A172 (cell line): ENCODE data around the gene BABAM2. TPM values are rescaled to one million over a fixed set of nuclear protein-coding genes. Genes with fewer than 3 reads are reported as not detected.
"Not testable (repeated sequence)": the region's sequence is repeated elsewhere in the genome, so short reads cannot be mapped to it uniquely, and the experiment has no call there.

Experiments
- DNase-seq: peaks from one replicate; pipeline ENCODE4 v3.0.0-alpha.2; 2015; ENCODE audit warnings: low spot score
- total RNA-seq: library from RNA; depleted of rRNA; stranded (reverse); fragments of >200 nt; shearing (Covaris generic); gene quantifications from 2 replicates; pipeline ENCODE4 v1.2.3, GENCODE V29; 2014

BABAM2 gene
- total RNA-seq, 1 experiment from 2014 or later, result 36.5 TPM

- no peak for DNase-seq
These were observed 469.7 kb downstream of the BABAM2 start for GRCh38 chr2:28360058-28360717.

DNA sequence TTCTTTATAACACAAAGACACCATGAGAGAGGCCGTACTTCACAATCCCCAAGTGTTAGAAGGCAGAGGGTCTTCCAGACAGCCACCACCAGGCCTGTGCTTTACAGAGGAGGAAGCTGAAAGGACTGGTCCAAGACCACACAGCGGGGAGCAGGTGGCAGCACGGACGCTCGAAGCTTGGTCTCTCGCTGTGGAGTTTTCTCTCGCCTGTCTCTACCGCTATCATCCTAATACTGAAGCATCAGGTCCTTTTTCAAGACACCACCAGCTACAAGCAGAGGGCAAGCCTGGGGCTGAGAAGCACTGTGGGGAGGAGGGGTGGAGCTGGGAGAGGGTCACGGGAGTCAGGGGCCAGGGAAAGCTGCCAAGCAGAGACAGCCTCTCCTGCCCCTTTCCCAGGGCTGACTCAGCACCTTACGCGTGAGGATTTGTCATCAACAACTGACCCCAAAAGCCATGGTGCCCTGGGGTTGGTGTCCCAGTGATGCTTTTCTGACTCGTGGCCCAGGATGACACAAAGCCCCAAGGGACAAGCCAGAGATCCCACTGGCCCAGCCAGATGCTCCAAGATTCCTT lies 470.3 kb downstream of the BABAM2 start:
- peak; percentile 85 for DNase-seq

DNA sequence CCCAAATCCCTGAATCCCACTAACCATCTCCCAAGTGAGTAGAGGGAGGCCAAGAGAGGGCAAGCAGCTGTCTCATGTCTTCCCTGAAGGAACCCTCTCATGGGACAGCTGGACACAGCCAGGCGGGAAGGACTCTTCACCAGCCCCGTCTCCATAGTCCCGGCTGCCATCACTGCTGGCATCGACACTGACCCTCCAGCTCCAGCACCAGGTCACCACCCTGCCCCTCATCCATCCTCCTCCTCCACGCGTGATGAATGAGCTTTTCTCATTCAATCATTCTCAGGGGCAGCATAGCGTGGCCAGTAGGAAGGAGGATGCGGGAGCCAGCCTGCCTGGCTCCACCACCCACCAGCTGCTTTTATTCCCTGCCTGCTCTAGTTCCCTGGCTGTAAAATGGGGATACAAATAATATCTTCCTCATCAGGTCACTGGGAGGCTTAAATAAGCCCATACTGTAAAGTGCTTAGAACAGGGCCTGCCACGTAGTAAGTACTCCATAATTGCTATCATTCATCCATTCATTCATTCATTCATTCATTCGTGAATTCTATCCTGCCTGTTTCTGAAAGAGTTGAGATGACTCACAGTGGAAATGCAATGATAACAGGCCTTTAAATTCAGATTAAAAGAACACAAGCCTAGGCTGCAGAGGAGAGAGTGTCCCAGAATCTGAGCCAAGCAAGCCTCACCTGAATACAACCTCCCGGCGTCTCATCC lies 471.6 kb downstream of the BABAM2 start:
- DNase-seq, result no peak

DNA sequence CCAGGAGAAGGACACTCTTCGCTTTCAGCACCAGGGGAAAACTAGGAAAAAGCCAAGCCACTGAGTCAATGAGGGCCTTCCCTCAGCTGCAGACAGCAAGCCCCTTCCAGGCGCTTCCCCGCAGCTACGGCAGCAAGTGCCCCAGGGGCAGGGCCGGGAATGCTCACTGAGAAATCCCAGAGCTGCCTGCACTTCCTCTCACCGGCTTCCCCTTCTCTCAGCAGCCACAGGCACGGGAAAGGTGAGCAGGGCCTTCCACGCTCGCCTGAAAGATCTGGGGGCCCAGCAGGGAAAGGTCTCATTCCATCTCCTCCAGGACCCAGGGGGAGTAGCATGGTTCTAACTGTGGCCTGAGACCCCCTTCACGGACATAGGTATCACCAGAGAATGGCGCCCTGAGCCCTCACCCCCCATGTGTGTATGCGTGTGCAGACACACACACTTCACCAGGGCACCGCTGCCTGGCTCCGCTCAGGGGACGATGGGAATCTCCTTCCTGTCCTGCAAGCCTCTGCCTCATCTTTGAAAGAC lies 472.5 kb downstream of the BABAM2 start:
- DNase-seq, result no peak

DNA sequence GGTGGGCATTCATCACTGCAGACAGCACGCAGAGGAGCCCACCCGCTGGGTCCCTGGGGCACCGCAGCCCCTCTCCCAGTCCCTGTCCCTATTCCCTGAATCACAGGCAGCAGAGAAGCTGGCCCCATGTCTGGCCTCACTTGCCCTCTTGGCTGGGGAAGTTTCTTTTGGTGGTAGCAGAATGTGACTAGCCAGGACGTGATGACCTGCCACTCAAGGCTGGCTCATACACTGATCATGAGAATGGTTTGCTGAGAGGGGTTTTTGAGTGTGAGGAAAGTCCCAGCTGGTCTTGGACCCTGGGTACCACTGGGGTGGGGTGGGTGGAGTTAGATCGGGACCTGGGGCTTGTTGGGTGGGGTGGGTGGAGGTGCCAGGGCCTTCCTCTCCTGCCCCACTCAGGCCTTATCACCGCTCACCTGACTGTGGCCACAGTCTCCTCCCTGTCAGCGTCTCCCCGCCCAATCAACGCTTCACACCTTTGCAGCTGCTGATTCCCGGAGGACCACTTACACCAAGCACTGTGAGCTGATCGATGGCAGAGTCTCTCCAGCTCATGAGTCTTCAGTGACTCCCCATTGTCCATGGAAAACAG lies 473.3 kb downstream of the BABAM2 start:
- DNase-seq, result no peak

DNA sequence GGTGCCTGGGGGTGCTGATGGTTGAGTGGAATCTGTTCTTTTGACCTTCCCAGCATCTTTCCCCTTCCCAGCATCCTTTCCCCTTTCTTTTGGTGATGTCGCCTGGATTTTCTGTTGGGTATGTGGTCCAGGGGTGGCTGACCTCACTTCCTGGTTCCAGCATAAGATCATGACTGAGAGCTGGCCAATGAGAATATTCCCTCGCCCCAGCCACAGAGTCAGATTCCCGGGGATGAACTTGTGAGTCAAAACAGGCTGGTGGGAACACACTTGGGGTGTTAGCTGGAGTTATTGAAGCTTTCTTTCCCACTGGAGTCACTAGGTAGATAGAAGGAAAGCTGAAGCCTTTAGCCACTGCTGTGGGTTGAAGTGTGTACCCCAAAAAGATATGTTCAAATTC lies 474.1 kb downstream of the BABAM2 start:
- peak; percentile 44 for DNase-seq

DNA sequence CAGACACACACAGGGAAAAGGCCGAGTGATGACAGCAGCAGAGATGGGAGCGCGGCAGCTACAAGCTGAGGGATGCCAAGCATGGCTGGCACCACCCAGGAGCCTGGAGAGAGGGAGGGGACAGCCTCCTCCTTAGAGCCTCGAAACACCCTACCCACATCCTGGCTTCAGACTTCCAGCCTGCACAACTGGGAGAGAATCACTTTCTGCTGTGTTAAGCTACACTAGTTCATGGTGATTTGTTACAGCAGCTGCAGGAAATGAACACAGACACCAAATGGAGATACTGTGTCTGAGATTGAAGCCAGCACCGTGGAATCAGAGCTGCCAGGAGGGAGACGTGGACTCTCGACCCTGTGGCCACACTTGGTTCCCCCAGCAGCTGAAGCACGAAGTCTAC lies 474.6 kb downstream of the BABAM2 start:
- no peak for DNase-seq

GRCh38 chr2:28366149-28366495 lies 475.6 kb downstream of the BABAM2 start:
- no peak for DNase-seq

DNA sequence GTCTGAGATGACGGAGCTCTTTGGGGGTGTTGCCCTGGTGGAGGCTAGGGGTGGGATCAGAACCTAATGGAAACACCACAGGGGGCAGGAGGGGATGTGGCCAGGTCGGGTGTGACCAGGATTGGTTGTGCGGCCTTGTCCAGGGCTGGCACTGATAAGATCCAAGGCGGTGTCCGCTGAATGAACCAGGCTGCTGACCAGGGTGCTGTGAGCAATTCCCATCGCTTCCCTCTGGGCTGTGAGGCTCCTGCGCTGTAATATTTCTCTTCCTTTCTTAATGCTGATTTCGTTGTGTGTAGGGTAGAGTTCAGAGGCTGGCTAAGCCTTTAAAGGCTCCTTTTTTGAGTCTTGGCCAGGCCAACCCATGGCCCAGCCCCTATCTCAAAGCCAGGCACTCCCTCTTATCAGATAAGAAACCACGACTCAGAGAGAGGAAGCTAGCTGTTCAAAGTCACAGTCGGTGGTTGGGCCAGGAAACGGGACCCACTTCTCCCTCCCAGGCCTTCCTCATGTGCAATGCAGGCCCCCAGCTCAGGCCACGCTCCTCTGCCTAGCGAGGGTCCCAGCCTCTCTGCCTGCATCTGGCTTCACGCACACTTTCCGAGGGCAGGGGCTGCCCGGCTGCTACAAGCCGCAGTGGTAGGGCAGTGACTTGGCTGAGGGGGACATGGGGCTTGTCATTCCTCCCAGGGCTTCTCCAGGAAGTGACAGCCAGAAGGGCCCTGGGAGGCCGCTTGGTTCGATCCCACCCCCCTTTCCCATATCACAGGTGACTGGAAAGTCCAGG lies 476.2 kb downstream of the BABAM2 start:
- DNase-seq, result peak; percentile 83

DNA sequence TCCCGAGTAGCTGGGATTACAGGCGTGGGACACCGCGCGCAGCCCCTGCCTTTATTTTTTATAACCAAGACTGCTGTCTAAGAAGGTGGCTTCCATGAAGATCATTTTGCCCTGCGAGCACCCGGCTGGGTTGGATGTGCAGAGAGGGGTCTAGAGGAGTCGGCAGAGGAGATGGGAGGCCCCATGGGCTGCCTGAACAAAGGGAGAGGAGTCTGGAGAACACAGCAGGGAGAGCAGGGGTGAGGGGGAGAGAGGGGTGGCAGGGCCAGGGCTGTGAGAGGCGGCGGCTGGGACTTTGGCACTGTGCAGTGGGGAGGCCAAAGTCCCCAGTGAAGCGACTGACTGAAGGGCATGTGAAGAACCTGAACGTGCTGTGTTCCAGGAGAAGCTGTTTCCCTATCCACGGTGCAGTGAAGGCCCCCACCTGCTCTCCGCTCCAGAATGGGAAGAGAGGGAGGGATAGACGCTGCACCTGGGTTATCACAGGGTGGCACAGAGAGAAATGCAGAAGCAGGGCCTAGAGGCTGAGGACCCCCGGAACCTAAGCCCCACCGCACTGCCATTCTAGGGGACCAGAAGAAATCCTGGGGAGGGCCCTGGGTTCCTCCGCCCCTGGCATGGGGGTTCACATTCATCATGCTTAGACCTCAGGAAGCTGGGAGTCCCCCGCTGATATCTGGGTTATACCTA lies 477.3 kb downstream of the BABAM2 start:
- DNase-seq, result no peak

DNA sequence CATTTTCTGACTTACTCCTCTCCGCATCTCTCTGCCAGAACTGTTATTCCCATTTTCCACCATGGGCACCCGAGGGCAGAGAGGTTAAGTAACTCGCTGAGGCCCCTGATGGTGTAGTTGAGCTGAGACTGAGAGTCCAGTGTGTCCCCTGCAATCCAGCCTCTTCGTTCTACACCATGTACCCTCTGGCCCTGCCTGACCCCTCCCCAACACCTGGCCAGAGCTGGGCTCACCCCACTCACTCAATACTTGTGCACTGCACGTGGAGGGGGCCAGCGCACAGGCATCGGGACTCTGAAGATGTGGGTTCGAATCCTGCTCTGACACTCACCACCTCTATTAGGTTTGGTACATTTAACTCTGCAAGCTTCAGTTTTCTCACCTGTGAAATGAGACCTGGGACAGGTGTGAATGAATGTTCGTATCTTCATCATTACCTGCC lies 477.8 kb downstream of the BABAM2 start:
- DNase-seq, result no peak

GRCh38 chr2:28369358-28369757 lies 478.8 kb downstream of the BABAM2 start:
- DNase-seq, result no peak

DNA sequence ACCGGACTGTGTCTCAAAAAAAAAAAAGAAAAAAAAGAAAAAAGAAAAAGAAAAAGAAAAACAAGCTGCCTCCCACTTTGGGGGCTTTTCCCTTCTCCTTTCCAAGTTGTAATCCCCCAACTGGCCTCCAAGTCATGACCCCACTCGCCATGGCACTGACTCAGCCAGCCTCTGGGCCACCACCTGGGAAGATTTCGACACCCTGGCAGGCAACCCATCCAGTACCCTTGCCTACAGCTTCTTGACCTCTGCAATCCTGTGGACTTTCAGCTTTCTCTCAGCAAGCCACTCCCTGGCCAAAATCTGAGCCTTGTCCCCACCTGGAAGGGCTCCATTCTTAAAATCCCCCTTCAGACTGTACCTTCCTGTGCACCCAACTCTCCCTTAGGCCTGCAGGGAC lies 479.8 kb downstream of the BABAM2 start:
- DNase-seq, result no peak

DNA sequence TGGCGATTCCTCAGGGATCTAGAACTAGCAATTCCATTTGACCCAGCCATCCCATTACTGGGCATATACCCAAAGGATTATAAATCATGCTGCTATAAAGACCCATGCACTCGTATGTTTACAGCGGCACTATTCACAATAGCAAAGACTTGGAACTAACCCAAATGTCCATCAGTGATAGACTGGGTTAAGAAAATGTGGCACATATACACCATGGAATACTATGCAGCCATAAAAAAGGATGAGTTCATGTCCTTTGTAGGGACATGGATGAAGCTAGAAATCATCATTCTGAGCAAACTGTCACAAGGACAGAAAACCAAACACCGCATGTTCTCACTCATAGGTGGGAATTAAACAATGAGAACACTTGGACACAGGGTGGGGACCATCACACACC lies 481.2 kb downstream of the BABAM2 start:
- not testable (repeated sequence) for DNase-seq

GRCh38 chr2:28373854-28374253 lies 483.3 kb downstream of the BABAM2 start:
- no peak for DNase-seq

GRCh38 chr2:28374331-28374730 lies 483.8 kb downstream of the BABAM2 start:
- DNase-seq, result no peak

DNA sequence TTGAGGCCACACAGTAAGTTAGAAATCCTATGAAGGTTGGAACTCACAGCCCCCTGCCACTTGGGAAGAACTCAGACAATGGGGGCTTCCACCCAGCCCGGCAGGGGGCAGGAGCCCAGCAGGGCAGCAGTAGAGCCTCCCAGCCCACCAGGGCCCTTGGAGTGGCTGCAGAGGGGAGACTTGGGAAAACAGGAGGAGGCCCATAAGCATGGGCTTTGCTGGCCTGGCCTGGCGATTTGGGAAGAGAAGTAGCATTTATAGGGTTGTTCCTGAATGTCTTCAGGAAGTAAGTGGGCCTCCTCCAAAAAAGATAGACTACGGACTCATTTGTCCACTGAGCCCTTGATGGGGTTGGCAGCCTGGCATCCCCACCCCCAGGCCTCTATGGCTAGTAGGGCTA lies 484.7 kb downstream of the BABAM2 start:
- DNase-seq, result no peak

DNA sequence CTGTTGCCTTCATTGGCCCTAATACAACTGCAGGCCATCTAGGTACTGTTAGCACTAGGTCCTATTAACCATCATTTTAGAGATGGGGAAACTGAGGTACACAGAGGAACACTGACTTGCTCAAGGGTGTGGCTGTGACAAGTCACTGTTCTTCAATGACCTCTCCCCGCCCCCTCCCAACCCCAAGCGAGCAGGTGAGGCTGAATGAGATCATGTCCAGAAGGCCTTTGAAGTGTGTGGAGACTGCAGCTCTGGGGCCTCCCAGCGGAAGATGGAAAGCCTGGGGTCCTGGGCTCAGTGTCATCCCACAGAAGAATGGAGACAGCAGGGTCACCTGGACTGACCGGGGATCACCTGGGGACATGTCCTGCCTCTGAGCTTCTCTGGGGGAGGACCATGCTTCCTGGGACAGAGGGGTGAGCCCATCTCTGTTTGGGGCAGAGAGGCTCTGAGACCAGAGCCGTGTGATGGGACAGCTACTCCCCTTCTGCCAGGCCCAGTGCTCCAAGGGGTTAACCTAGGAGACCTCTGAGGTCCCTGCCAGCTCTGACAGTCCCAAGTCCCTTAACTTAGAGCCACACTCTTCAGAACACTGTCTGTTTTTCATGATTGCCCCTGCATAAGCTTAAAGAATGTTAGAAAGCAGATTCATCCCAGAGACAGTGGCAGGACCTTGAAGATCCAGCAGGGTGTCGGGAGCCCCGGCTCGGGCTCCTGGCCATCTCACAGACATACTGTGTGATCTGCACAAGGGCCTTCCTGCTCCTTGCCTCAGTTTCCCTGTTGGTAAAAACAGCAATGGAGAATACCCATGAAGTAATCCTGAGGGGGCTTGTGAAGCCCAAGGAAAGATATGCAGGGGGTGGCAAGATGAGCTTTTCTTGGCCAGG lies 485.5 kb downstream of the BABAM2 start:
- no peak for DNase-seq

DNA sequence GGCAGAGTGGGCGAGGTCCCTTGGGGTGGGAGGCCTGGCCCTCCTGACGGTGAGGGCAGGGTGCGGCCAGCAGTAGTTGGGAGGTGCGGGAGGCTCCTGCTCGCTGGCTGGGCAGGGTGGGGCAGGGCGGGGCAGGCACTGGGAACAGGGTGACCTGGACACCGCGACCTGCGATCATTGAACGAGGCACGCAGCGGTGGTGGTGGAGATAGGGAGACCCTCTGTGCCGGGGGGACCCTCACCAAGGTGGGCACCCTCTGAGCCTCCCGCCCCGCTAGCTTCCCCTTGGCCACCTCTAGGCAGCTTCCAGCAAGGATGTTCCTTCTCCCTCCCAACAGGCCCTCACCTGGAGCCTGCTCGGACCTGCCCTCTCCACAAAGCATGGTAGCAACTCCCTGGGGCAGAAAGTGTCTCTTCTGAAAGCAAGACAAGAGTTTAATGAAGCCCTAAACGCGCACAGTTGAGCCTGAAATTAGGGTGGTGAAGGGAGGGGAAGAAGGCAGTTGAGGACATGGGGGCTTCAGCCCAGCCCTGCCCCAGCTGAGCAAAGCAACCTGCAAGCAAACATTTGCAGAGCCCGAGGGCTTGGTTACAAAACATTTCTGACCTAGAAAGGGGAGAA lies 486.8 kb downstream of the BABAM2 start:
- DNase-seq, result no peak
